B cell (primary cell): ENCODE results near the gene PDE6B. TPM values are rescaled to one million over a fixed set of nuclear protein-coding genes. Genes with fewer than 3 reads are reported as not detected.

Experiments
- ATAC-seq: fragments of 200-7000 bp; cut with Tn5 transposase; one replicate; pipeline ENCODE4 v1.10.0; 2021; ENCODE audit warnings: low read depth, mild to moderate bottlenecking, moderate number of reproducible peaks, moderate library complexity
- CTCF ChIA-PET: fragments of 350-600 bp; sonication (Branson Sonifier 250); formaldehyde crosslinking; loops from one replicate; lab custom pipeline; 2021; ENCODE audit warnings: antibody characterized with exemption, inconsistent platforms; lab: Charles Lee
- POLR2A ChIA-PET: fragments of 350-600 bp; sonication (Branson Sonifier 250); formaldehyde crosslinking; loops from one replicate; lab custom pipeline; 2021; ENCODE audit warnings: antibody characterized with exemption; lab: Charles Lee
- DNase-seq: peaks from one replicate; pipeline ENCODE4 v3.0.0; 2013
- H2AFZ ChIP-seq: 2 replicates; pipeline ENCODE4 v1.6.1; 2012; ENCODE audit warnings: mild to moderate bottlenecking, low read depth, low read length; ENCODE audit not compliant: insufficient read depth, poor library complexity, severe bottlenecking
- H3K27ac ChIP-seq, 2 donors: 1 replicate in 1 of 2; 2 replicates in 1 of 2; pipeline ENCODE4 v1.5.1; 2012 to 2013; ENCODE audit warnings: low read length in 2 of 2, mild to moderate bottlenecking in 2 of 2, moderate library complexity in 1 of 2
- H3K27me3 ChIP-seq, 4 experiments: fragments of 200-600 bp in 1 of 4; sonication (generic) in 1 of 4; replicated peaks in 1 of 4; 1 replicate in 2 of 4; 2 replicates in 2 of 4; pipeline versions ENCODE4 v1.6.1 to v1.7.0; 2013 to 2016; ENCODE audit warnings: low read length in 3 of 4, mild to moderate bottlenecking in 2 of 4, mixed read lengths in 1 of 4, moderate library complexity in 1 of 4; ENCODE audit not compliant: insufficient read depth in 4 of 4, control insufficient read depth in 3 of 4; ENCODE audit errors: control extremely low read depth in 1 of 4
- H3K36me3 ChIP-seq, 2 experiments: replicated peaks in 1 of 2; 1 replicate in 1 of 2; 2 replicates in 1 of 2; pipeline versions ENCODE4 v1.6.1 to v1.7.1; 2013; ENCODE audit warnings: low read length in 1 of 2; ENCODE audit not compliant: insufficient read depth in 2 of 2, control insufficient read depth in 1 of 2; ENCODE audit errors: control extremely low read depth in 1 of 2, extremely low read depth in 1 of 2
- H3K4me1 ChIP-seq, 2 donors: fragments of 200-600 bp in 1 of 2; sonication (generic) in 1 of 2; 1 replicate in 1 of 2; 2 replicates in 1 of 2; pipeline versions ENCODE4 v1.5.1 to v1.6.1; 2013 to 2017; ENCODE audit warnings: low read length in 2 of 2; ENCODE audit not compliant: control insufficient read depth in 2 of 2, insufficient read depth in 2 of 2
- H3K4me2 ChIP-seq: replicated peaks from 2 replicates; pipeline ENCODE3; 2012; ENCODE audit warnings: mild to moderate bottlenecking, low read depth, low read length; ENCODE audit not compliant: poor library complexity, severe bottlenecking
- H3K4me3 ChIP-seq, 5 experiments: fragments of 200-600 bp in 1 of 5; sonication (generic) in 1 of 5; 1 replicate in 3 of 5; 2 replicates in 2 of 5; pipeline versions ENCODE4 v1.5.1 to v1.7.0; 2011 to 2016; ENCODE audit warnings: low read length in 4 of 5, mild to moderate bottlenecking in 4 of 5, low read depth in 2 of 5, control low read depth in 1 of 5, moderate library complexity in 1 of 5; ENCODE audit not compliant: insufficient read depth in 1 of 5; ENCODE audit errors: control extremely low read depth in 1 of 5, extremely low read depth in 1 of 5
- H3K79me2 ChIP-seq: fragments of 200-600 bp; sonication (generic); one replicate; pipeline ENCODE4 v1.6.0; 2016; ENCODE audit warnings: low read length; ENCODE audit not compliant: control insufficient read depth, insufficient read depth
- H3K9ac ChIP-seq: fragments of 200-600 bp; sonication (generic); 2 replicates; pipeline ENCODE4 v1.6.1; 2017; ENCODE audit warnings: mild to moderate bottlenecking, low read length, moderate library complexity
- H3K9me3 ChIP-seq, 3 donors: one replicate each; pipeline versions ENCODE4 v1.6.1 to v1.7.1; 2013; ENCODE audit warnings: low read length in 2 of 3; ENCODE audit not compliant: control insufficient read depth in 2 of 3, insufficient read depth in 1 of 3; ENCODE audit errors: control extremely low read depth in 1 of 3
- H4K20me1 ChIP-seq: 2 replicates; pipeline ENCODE4 v1.6.0; 2012; ENCODE audit warnings: mild to moderate bottlenecking, low read length; ENCODE audit not compliant: insufficient read depth, control insufficient read depth, poor library complexity, severe bottlenecking
- H3K27ac Mint-ChIP-seq: one replicate; pipeline ENCODE4 v1.8.0; 2021; ENCODE audit warnings: mixed read lengths
- H3K27me3 Mint-ChIP-seq: one replicate; pipeline ENCODE4 v1.8.0; 2021; ENCODE audit warnings: mixed read lengths
- H3K4me1 Mint-ChIP-seq: one replicate; pipeline ENCODE4 v1.8.0; 2021; ENCODE audit warnings: mixed read lengths
- H3K4me3 Mint-ChIP-seq: one replicate; pipeline ENCODE4 v1.8.0; 2021; ENCODE audit warnings: mixed read lengths
- H3K9me3 Mint-ChIP-seq: one replicate; pipeline ENCODE4 v1.8.0; 2022; ENCODE audit warnings: mixed read lengths; ENCODE audit not compliant: insufficient read depth
- EZH2 ChIP-seq: IDR thresholded peaks from 2 replicates; pipeline ENCODE4 v1.6.1; 2012; ENCODE audit warnings: borderline replicate concordance, low read depth, mild to moderate bottlenecking, moderate library complexity, low read length; ENCODE audit not compliant: insufficient read depth, poor library complexity, severe bottlenecking
- WGBS: methylation state at CpG from one replicate; pipeline ENCODE4 v1.1.5; 2013; ENCODE audit warnings: missing lambda C conversion rate; ENCODE audit not compliant: insufficient coverage; 5-methylcytosine and 5-hydroxymethylcytosine counted together
- intact Hi-C: fragments of 100-400 bp; cut with micrococcal nuclease; formaldehyde crosslinking; loops from one replicate; pipeline ENCODE4 v1.10.0; 2022
- polyA plus RNA-seq: library from polyadenylated mRNA; depleted of rRNA; stranded (reverse); fragments of >200 nt; gene quantifications from 2 replicates; pipeline ENCODE4 v1.2.3, GENCODE V29; 2012
- total RNA-seq, 2 donors: library from RNA; stranded (reverse); fragments of 120-200 nt in 1 of 2; gene quantifications; 1 replicate in 1 of 2; 2 replicates in 1 of 2; pipeline versions ENCODE4 v1.2.3 to v1.2.4, GENCODE V29; 2013 to 2022
- TF ChIP-seq, protein P1 (sequence below): fragments of 200-600 bp; IDR thresholded peaks from one replicate; pipeline ENCODE4 v1.8.0; 2022; ENCODE audit warnings: antibody characterized with exemption, mild to moderate bottlenecking

PDE6B gene
- total and polyA plus RNA-seq, 2 donors (not counting 1 experiment from before 2014, with no cell fraction given): 20.0 to 25.2 TPM

DNA sequence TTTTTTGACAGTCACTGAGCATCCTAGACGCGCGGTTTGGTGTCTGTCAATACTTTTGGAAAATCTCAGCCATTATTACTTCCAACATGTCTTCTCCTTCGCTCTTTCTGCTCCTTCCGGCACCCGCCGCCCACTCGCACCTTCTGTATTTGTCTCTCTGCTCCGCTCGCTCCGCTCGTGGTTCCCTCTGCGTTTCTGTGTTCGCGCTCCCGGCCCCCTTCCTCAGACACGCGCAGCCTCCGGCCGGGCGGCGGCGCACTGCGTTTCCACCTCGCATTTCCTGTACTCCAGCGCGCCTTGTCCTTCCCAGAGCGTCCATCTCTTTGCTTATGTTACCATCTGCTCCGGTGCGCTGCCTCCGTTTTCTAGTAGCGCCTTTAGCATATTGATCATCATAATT, 21.1 kb downstream of the PDE6B start:
- POLR2A ChIA-PET: no interaction called here
- Mint-ChIP-seq H3K27ac (no peak overlapping the region), H3K9me3 (no peaks in the 10 kb centered on the region), H3K4me3 (no peak overlapping the region), H3K27me3 (peaks cover 16% of the 10 kb centered on the region), H3K4me1 (no peaks in the 10 kb centered on the region)
- CTCF ChIA-PET: no interaction called here
- Histone ChIP-seq H2AFZ (no peak overlapping the region), H3K4me3 (no peak overlapping the region), H3K4me2 (no peak overlapping the region), H3K9me3 (peaks cover 0 to 39% (median 2%) of the 10 kb centered on the region in 3 donors), H3K79me2 (no peaks in the 10 kb centered on the region), H3K4me1 (no peaks in the 10 kb centered on the region), H3K27me3 (peaks cover 0 to 8% (median 1%) of the 10 kb centered on the region in 4 experiments), H3K36me3 (no peaks in the 10 kb centered on the region), H3K9ac (no peak overlapping the region), H3K27ac (no peak overlapping the region), H4K20me1 (no peaks in the 10 kb centered on the region)
- WGBS: 75% methylated on average over 32 of the region's 32 CpGs
- no peak for TF ChIP-seq EZH2
- TF ChIP-seq, protein P1, sequence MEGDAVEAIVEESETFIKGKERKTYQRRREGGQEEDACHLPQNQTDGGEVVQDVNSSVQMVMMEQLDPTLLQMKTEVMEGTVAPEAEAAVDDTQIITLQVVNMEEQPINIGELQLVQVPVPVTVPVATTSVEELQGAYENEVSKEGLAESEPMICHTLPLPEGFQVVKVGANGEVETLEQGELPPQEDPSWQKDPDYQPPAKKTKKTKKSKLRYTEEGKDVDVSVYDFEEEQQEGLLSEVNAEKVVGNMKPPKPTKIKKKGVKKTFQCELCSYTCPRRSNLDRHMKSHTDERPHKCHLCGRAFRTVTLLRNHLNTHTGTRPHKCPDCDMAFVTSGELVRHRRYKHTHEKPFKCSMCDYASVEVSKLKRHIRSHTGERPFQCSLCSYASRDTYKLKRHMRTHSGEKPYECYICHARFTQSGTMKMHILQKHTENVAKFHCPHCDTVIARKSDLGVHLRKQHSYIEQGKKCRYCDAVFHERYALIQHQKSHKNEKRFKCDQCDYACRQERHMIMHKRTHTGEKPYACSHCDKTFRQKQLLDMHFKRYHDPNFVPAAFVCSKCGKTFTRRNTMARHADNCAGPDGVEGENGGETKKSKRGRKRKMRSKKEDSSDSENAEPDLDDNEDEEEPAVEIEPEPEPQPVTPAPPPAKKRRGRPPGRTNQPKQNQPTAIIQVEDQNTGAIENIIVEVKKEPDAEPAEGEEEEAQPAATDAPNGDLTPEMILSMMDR: no peak
- no peak for DNase-seq
- intact Hi-C loops: no loop called here
- no peak for ATAC-seq

- Histone ChIP-seq H3K9me3 (peaks cover 0 to 30% (median 2%) of the 10 kb centered on the region in 3 donors), H2AFZ (no peak overlapping the region), H3K79me2 (no peaks in the 10 kb centered on the region), H3K27ac (no peak overlapping the region), H3K9ac (no peak overlapping the region), H3K36me3 (no peaks in the 10 kb centered on the region), H3K4me2 (no peak overlapping the region), H4K20me1 (no peaks in the 10 kb centered on the region), H3K27me3 (peaks cover 0 to 8% (median 1%) of the 10 kb centered on the region in 4 experiments), H3K4me3 (no peak overlapping the region), H3K4me1 (no peaks in the 10 kb centered on the region)
- POLR2A ChIA-PET: no interaction called here
- ATAC-seq (no peak), DNase-seq (no peak)
- CTCF ChIA-PET: no interaction called here
- intact Hi-C loops: no loop called here
- WGBS: 70% methylated on average over 11 of the region's 13 CpGs
- Mint-ChIP-seq H3K9me3 (no peaks in the 10 kb centered on the region), H3K4me3 (no peak overlapping the region), H3K27ac (no peak overlapping the region), H3K4me1 (no peaks in the 10 kb centered on the region), H3K27me3 (peaks cover 16% of the 10 kb centered on the region)
- TF ChIP-seq EZH2: no peak
- TF ChIP-seq, protein P1: no peak
Observed at GRCh38 chr4:647481-647880, 22.1 kb downstream of the PDE6B start.
